Heart right ventricle (tissue), 16 donors: ENCODE data around the gene ZBTB7C. TPM values are rescaled to one million over a fixed set of nuclear protein-coding genes. Genes with fewer than 3 reads are reported as not detected.

Source experiments
- ATAC-seq, 8 donors: fragments of 200-7000 bp; cut with Tn5 transposase; one replicate each; pipeline ENCODE4 v1.9.1; 2020; ENCODE audit warnings: mild to moderate bottlenecking in 8 of 8, moderate library complexity in 8 of 8, moderate number of reproducible peaks in 1 of 8
- DNase-seq, 2 donors: peaks; one replicate each; pipeline ENCODE4 v3.0.0-alpha.2; 2020
- H3K27ac ChIP-seq, 10 donors: fragments of 200-600 bp; sonication (generic) in 2 of 10; one replicate each; pipeline versions ENCODE4 v1.5.0 to v1.8.0; 2020 to 2022; ENCODE audit warnings: mild to moderate bottlenecking in 3 of 10
- H3K27me3 ChIP-seq, 7 donors: fragments of 200-600 bp; one replicate each; pipeline ENCODE4 v1.8.0; 2021 to 2022; ENCODE audit warnings: mild to moderate bottlenecking in 2 of 7
- H3K36me3 ChIP-seq, 9 donors: fragments of 200-600 bp; sonication (generic) in 1 of 9; one replicate each; pipeline versions ENCODE4 v1.5.0 to v1.8.0; 2020 to 2022; ENCODE audit warnings: mild to moderate bottlenecking in 2 of 9
- H3K4me1 ChIP-seq, 9 donors: fragments of 200-600 bp; sonication (generic) in 1 of 9; one replicate each; pipeline versions ENCODE4 v1.5.0 to v1.8.0; 2020 to 2022; ENCODE audit warnings: mild to moderate bottlenecking in 4 of 9
- H3K4me3 ChIP-seq, 10 donors: fragments of 200-600 bp; sonication (generic) in 2 of 10; one replicate each; pipeline versions ENCODE4 v1.5.0 to v1.8.0; 2020 to 2022; ENCODE audit warnings: mild to moderate bottlenecking in 7 of 10, moderate library complexity in 2 of 10
- H3K9me3 ChIP-seq, 11 donors: fragments of 200-600 bp in 10 of 11; sonication (generic) in 2 of 11; one replicate each; pipeline versions ENCODE4 v1.5.0 to v1.8.0; 2013 to 2022; ENCODE audit warnings: mild to moderate bottlenecking in 2 of 11, control low read depth in 1 of 11, moderate library complexity in 1 of 11
- WGBS, 2 donors: extraction: QIAGEN DNeasy Blood & Tissue Kit; methylation state at CpG; one replicate each; pipeline ENCODE4 v1.1.7; 2013; ENCODE audit warnings: inconsistent platforms in 1 of 2; 5-methylcytosine and 5-hydroxymethylcytosine counted together
- intact Hi-C, 10 donors: fragments of 100-400 bp; cut with DNase I; formaldehyde crosslinking; loops; one replicate each; pipeline versions ENCODE4 v1.11.1 to v1.14.2; 2022
- polyA plus RNA-seq, 2 donors: library from polyadenylated mRNA; stranded (reverse); fragments of 200-250 nt; gene quantifications; one replicate each; pipeline ENCODE4 v1.2.3, GENCODE V29; 2013
- total RNA-seq, 10 donors: library from RNA; stranded (reverse); fragmentation: NEBNext Ultra II Directional in 3 of 10; extraction: Animal tissue kit (Norgen Biotek cat#: 25700) in 3 of 10; gene quantifications; one replicate each; pipeline versions ENCODE4 v1.2.1 to v1.2.4, GENCODE V29; 2021 to 2023
- TF ChIP-seq, protein P1 (sequence below), 9 donors: fragments of 200-600 bp; sonication (generic) in 2 of 9; IDR thresholded peaks; one replicate each; pipeline versions ENCODE4 v1.5.0 to v1.8.0; 2021 to 2022; ENCODE audit warnings: antibody characterized with exemption in 9 of 9, mild to moderate bottlenecking in 5 of 9, moderate library complexity in 1 of 9
- donor health status: Arrhythmogenic right ventricular cardiomyopathy.
- donor health status: ischemic (EF 13 %, LVEDD 7.1; RV severe dilation, severe dysfunction).
- donor health status: healthy with polysubstance abuse.
- donor health status: DM: no; HTN: yes; CAD: no.
- donor health status: DM: no; HTN: no; CAD: no.
- donor health status: ischemic (EF 25% LVEDD 6.9; RV normal size, moderate dysfunction).
- donor health status: ischemic (EF 25% LVEDD 5.7; RV mildly dilated, moderate dysfunction).
- donor health status: healthy.
- donor health status: DM: yes; HTN: yes; CAD: no.
- donor health status: Ischemic cardiomyopathy.
- donor health status: ischemic (EF 35%, LVEDD 5.7; RV mildly dilated, moderate dysfunction).
- donor health status: nonischemic (EF 11% LVEDD 7.7; RV severe dilation, severe dysfunction).
- donor health status: DM: yes; HTN: yes; CAD: no.
- donor health status: PGD.
- donor health status: ischemic (EF 29% LVEDD 5.4; RV normal size, mild dysfunction).
- donor health status: nonischemic (EF 23%, LVEDD 6.1; RV moderate dilation, normal function).

The ZBTB7C gene
- total and polyA plus RNA-seq, 12 donors, result 0.49 to 6.3 (median 1.5) TPM

DNA sequence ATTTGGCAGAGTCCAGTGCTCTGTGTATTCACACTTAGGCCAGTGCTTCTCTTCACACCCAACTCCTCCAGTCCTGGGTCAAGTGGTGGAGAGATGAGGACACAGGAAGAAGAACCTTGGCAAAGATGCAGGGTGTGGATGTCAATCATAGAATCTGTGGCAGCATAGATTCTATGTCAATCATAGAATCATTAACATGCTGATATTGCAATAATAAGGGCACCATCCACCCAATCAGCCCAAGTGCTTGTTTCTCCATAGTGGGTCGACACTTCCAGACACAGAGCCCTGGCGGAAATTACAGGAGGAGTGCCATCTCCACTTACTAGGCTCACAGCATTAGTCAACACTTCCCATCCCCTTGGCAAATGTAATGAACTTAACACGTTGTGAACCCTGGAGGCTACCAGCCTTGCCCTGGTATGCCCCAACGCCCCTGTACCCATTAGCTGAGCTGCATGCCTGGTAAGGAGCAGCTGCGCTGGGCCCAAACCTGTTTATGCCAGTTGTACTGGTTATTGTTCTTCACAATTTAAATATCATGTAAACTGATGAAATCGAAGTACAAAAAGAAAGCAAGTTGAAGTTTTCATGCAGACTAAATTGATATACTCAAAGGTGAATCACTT, 317.2 kb downstream of the ZBTB7C start:
- Histone ChIP-seq H3K9me3 (no peaks in the 10 kb centered on the region), H3K36me3 (no peaks in the 10 kb centered on the region), H3K4me3 (no peak overlapping the region), H3K27me3 (no peaks in the 10 kb centered on the region), H3K27ac (no peak overlapping the region), H3K4me1 (peaks cover 0 to 4% (median 0%) of the 10 kb centered on the region in 9 donors)
- ATAC-seq, result no peak
- DNase-seq, result no peak
- WGBS, 2 donors, result 93 to 95% methylated on average over 6 of the region's 6 CpGs
- intact Hi-C loops, result no loop called here
- TF ChIP-seq, protein P1, sequence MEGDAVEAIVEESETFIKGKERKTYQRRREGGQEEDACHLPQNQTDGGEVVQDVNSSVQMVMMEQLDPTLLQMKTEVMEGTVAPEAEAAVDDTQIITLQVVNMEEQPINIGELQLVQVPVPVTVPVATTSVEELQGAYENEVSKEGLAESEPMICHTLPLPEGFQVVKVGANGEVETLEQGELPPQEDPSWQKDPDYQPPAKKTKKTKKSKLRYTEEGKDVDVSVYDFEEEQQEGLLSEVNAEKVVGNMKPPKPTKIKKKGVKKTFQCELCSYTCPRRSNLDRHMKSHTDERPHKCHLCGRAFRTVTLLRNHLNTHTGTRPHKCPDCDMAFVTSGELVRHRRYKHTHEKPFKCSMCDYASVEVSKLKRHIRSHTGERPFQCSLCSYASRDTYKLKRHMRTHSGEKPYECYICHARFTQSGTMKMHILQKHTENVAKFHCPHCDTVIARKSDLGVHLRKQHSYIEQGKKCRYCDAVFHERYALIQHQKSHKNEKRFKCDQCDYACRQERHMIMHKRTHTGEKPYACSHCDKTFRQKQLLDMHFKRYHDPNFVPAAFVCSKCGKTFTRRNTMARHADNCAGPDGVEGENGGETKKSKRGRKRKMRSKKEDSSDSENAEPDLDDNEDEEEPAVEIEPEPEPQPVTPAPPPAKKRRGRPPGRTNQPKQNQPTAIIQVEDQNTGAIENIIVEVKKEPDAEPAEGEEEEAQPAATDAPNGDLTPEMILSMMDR (IDR thresholded peaks at IDR 0.05), result no peak

DNA sequence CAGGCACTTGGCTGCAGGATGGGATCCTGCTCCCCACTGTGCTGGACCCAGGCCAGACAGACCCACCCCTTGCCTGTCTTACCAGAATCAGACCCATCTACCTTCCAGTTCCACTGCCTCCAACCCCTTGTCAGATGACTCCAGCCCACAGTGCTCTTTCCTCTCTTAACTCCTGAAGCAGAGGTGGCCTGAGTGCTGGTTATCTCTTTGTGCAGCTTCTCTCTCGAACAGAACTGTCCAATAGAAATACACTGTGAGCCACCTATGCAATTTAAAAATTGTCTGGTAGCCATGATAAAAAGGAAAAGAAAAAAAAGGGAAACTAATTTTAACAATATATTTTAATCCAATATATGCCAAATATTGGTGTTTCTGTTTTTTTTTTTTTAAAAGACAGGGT, 318.5 kb downstream of the ZBTB7C start:
- no peak for ATAC-seq
- Histone ChIP-seq H3K27ac (no peak overlapping the region), H3K36me3 (no peaks in the 10 kb centered on the region), H3K4me3 (no peak overlapping the region), H3K4me1 (no peaks in the 10 kb centered on the region), H3K9me3 (no peaks in the 10 kb centered on the region), H3K27me3 (no peaks in the 10 kb centered on the region)
- 96% methylated on average over 1 of the region's 1 CpG for WGBS, 2 donors
- TF ChIP-seq, protein P1 (IDR thresholded peaks at IDR 0.05), result no peak
- DNase-seq, result no peak
- intact Hi-C loops, result no loop called here

DNA sequence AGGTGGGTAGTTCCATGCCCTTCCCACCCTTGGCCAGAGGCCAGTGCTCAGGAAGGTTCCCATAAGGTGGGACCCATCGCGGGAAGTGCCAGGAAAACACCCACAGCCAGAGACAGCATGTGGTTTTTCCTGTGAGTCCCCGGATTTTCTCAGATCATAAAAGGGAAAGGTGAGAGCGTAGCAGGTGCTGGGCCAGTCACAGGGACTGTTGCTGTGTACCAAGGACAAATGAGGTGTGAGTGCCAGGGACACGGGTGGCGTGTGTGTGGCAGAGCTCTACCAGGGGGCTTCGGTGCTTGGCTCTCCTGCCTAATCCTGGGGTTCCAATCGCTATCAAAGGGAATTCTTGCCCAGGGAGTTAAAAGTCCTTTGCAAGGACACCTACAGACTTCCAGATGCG, 319.2 kb downstream of the ZBTB7C start:
- no peak overlapping the region for H3K4me3 ChIP-seq
- intact Hi-C loops, result no loop called here
- WGBS, 2 donors, result 88 to 92% methylated on average over 9 of the region's 9 CpGs

DNA sequence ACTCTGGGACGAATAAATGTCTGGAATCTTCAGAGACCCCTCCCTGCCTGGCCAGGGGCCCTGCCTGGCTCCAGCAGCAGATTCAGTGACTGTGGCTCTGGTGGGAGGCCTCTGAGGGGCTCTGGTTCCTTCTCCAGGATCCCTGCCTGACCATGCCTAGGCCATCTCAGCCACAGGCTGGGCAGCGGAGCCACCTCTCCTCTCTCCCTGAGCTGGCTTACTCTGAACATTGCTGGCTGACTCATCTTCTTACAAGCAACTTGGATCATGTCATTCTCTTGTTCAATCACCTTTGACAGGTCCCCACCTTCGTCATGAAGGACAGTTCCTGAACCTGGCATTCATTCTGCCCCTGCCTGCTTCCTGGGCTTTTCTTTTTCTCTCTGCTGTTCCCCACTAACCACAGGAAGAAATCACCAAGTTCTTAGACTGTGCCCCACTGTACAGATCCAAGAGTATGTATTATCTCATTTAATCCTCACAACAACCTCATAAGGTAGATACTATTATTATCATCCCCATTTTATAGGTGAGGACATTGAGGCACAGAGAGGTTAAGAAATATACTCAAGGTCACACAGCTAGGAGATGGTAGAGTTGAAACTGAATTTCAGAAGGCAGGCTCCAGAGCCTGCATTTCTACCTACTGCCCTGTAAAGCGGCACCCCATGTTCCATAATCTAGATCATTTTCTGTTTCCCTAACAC, 323.2 kb downstream of the ZBTB7C start:
- 86 to 90% methylated on average over 4 of the region's 4 CpGs for WGBS, 2 donors
- H3K4me1 ChIP-seq, result no peaks in the 10 kb centered on the region
- ATAC-seq, result no peak

More for the DNA sequence above, 319.2 kb downstream of the ZBTB7C start:
- Histone ChIP-seq H3K4me1 (no peaks in the 10 kb centered on the region), H3K9me3 (no peaks in the 10 kb centered on the region), H3K27ac (no peak overlapping the region), H3K27me3 (no peaks in the 10 kb centered on the region), H3K36me3 (no peaks in the 10 kb centered on the region)
- DNase-seq (no peak), ATAC-seq (no peak)
- TF ChIP-seq, protein P1 (IDR thresholded peaks at IDR 0.05), result no peak

More for the DNA sequence above, 323.2 kb downstream of the ZBTB7C start:
- Histone ChIP-seq H3K27ac (no peak overlapping the region), H3K27me3 (no peaks in the 10 kb centered on the region), H3K36me3 (no peaks in the 10 kb centered on the region), H3K4me3 (no peak overlapping the region), H3K9me3 (no peaks in the 10 kb centered on the region)
- no peak for DNase-seq
- TF ChIP-seq, protein P1 (IDR thresholded peaks at IDR 0.05), result no peak
- intact Hi-C loops, result no loop called here
